Immature natural killer cell (primary cell): Measurements from ENCODE around the gene RHBDL3. TPM values are rescaled to one million over a fixed set of nuclear protein-coding genes. Genes with fewer than 3 reads are reported as not detected.
A peak's percentile ranks its signal among the peaks of the same experiment; 100 is the strongest.

Source experiments
- DNase-seq, 3 donors: peaks; one replicate each; pipeline ENCODE4 v3.0.0; 2022; ENCODE audit warnings: mixed read lengths in 1 of 3
- H3K27ac Mint-ChIP-seq, 6 donors: one replicate each; pipeline ENCODE4 v1.8.0; 2020; ENCODE audit warnings: mixed read lengths in 6 of 6, mild to moderate bottlenecking in 5 of 6, inconsistent platforms in 4 of 6, moderate library complexity in 3 of 6
- H3K27me3 Mint-ChIP-seq, 3 donors: one replicate each; pipeline ENCODE4 v1.8.0; 2020 to 2021; ENCODE audit warnings: low read depth in 3 of 3, mild to moderate bottlenecking in 3 of 3, mixed read lengths in 3 of 3, moderate library complexity in 3 of 3, inconsistent platforms in 1 of 3
- H3K36me3 Mint-ChIP-seq, 3 donors: one replicate each; pipeline ENCODE4 v1.8.0; 2020; ENCODE audit warnings: mixed read lengths in 3 of 3, inconsistent platforms in 2 of 3, mild to moderate bottlenecking in 2 of 3
- H3K4me1 Mint-ChIP-seq, 2 donors: one replicate each; pipeline ENCODE4 v1.8.0; 2020; ENCODE audit warnings: inconsistent platforms in 2 of 2, mild to moderate bottlenecking in 2 of 2, mixed read lengths in 2 of 2, moderate library complexity in 1 of 2
- H3K4me3 Mint-ChIP-seq, 5 donors: one replicate each; pipeline ENCODE4 v1.8.0; 2020; ENCODE audit warnings: mild to moderate bottlenecking in 5 of 5, mixed read lengths in 5 of 5, inconsistent platforms in 3 of 5, moderate library complexity in 3 of 5
- H3K9me3 Mint-ChIP-seq, 6 donors: one replicate each; pipeline ENCODE4 v1.8.0; 2020; ENCODE audit warnings: mild to moderate bottlenecking in 6 of 6, mixed read lengths in 6 of 6, inconsistent platforms in 4 of 6, moderate library complexity in 3 of 6
- polyA plus RNA-seq, 3 donors: library from polyadenylated mRNA; unstranded; fragments of 300-500 nt; fragmentation: Illumina TruSeq; gene quantifications; one replicate each; pipeline ENCODE4 v1.2.3, GENCODE V29; 2021

The RHBDL3 gene
- polyA plus RNA-seq, 3 donors from 2014 or later: not detected

DNA sequence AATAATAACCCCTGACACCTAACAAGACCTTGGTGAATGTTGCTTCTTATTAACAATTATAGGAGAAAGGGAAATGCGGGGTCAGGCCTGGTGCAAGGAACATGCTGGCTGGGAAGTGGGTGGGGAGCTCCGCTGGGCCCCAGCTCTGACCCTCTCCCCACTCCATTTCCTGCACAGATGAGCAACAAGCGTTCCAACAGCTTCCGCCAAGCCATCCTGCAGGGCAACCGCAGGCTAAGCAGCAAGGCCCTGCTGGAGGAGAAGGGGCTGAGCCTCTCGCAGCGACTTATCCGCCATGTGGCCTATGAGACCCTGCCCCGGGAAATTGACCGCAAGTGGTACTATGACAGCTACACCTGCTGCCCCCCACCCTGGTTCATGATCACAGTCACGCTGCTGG is 23.0 kb downstream of the RHBDL3 start:
- H3K36me3 Mint-ChIP-seq: peaks cover 0 to 4% (median 0%) of the 10 kb centered on the region in 3 donors
- H3K4me1 Mint-ChIP-seq: peaks cover 6 to 9% of the 10 kb centered on the region in 2 donors
- H3K4me3 Mint-ChIP-seq: no peak overlapping the region
- no peak for DNase-seq
- H3K27ac Mint-ChIP-seq: no peak overlapping the region
- H3K9me3 Mint-ChIP-seq: no peaks in the 10 kb centered on the region
- H3K27me3 Mint-ChIP-seq: peaks cover 3 to 9% (median 3%) of the 10 kb centered on the region in 3 donors

DNA sequence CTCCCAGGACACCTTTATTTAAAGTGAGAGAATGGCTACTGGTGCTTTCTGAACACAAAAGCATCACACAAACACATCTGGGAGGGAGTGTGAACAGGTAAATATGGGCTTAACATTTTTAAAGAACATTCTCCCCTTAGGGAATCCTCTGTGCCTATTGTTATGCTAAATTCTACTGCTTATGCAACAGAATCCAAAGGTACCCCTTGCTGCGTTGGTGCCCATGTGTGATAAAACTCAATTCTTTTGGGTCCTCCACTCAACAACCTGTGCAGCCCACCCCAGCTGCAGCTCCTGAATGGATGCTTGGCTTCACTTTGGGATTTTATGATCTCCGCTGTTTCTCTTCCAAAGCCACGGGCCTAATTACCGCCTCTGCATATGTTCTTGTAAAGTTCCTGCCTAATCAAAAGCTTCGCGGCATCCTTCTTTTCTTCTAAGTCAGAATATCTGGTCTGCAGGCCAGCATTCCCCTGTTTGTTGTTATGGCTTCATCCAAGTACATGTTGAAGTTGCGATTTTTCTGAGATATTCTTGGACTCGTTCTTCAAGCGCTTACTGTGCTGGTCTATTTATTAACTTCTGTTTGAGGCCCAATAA is 23.9 kb downstream of the RHBDL3 start:
- Mint-ChIP-seq H3K27me3 (peaks cover 1 to 9% (median 3%) of the 10 kb centered on the region in 3 donors), H3K9me3 (no peaks in the 10 kb centered on the region), H3K36me3 (peaks cover 0 to 4% (median 0%) of the 10 kb centered on the region in 3 donors), H3K27ac (no peak overlapping the region), H3K4me3 (no peak overlapping the region), H3K4me1 (peaks cover 6 to 9% of the 10 kb centered on the region in 2 donors)
- no peak for DNase-seq

DNA sequence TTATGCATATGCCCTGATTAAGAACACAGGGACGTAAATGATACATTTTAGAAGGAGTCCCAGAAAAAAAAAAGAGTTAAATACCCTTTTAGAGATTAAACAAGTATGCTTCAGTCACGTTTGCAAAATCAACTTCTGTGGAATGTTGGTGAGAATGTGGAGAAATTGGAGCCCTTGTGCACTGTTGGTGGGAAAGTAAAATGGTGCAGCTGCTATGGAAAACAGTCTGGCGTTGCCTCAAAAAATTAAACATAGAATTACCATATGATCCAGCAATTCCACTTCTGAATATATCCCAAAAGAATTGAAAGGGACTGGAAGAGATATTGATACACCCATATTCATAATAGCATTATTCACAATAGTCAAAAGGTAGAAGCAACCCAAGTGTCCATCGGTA is 26.5 kb downstream of the RHBDL3 start:
- Mint-ChIP-seq H3K9me3 (no peaks in the 10 kb centered on the region), H3K27ac (no peak overlapping the region), H3K27me3 (peaks cover 1 to 8% (median 3%) of the 10 kb centered on the region in 3 donors), H3K4me3 (no peak overlapping the region), H3K36me3 (peaks cover 0 to 4% (median 0%) of the 10 kb centered on the region in 3 donors), H3K4me1 (peaks cover 6 to 9% of the 10 kb centered on the region in 2 donors)
- DNase-seq: no peak

DNA sequence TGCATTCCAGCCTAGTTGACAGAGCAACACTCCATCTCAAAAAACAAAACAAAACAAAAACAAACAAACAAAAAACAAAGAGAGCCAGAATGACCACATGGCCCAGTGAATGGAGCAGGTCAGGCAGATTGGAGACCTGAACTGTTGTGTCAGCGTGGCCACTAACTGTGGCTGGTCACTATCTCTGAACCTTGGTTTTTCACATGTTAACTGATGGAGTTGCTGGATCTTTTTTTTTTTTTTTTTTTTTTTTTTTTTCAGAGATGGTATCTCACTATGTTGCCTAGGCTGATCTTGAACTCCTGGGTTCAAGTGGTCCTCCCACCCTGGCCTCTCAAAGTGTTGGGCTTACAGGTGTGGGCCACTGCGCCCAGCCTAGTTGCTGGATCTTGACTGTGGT is 31.8 kb downstream of the RHBDL3 start:
- no peak for DNase-seq
- no peak overlapping the region for H3K4me3 Mint-ChIP-seq
- no peaks in the 10 kb centered on the region for H3K9me3 Mint-ChIP-seq
- H3K4me1 Mint-ChIP-seq: no peaks in the 10 kb centered on the region
- no peak overlapping the region for H3K27ac Mint-ChIP-seq
- H3K36me3 Mint-ChIP-seq: no peaks in the 10 kb centered on the region
- peaks cover 0 to 4% (median 4%) of the 10 kb centered on the region in 3 donors for H3K27me3 Mint-ChIP-seq

DNA sequence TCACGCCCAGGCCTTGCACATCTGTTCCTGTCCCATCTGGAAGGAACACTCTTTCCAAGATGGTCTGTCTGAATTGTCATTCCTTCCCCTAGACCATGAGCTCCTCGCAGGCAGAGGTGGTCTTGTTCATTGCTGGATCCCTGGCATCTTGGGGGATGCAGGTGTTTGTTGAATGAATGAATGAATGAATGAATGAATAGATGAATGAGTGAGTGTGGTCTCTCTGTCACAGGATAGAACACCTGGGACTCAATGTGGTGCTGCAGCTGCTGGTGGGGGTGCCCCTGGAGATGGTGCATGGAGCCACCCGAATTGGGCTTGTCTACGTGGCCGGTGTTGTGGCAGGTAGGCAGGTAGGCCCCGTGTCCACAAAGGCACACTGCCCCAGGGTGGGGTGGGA is 32.2 kb downstream of the RHBDL3 start:
- peaks cover 0 to 4% (median 4%) of the 10 kb centered on the region in 3 donors for H3K27me3 Mint-ChIP-seq

DNA sequence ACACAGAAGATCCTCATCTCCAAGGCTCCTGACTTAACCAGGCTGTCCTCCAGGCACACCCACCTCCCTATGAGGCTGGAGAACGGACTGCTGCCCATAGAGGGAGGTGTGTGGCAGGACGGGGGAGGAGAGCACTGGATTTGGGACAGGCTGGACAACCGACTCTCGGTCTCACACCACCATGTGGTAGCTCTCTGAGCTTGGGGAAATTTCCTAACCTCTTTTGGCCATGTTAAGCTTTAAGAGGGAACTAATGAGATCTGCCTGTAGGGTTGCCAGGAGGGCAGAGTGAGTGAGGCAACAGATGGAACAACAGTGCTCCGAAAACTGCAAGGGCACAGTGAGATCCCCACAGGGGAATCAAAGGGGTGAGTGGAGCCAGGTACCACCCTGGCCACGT is 32.7 kb downstream of the RHBDL3 start:
- Mint-ChIP-seq H3K36me3 (no peaks in the 10 kb centered on the region), H3K4me1 (no peaks in the 10 kb centered on the region), H3K4me3 (no peak overlapping the region), H3K27me3 (peaks cover 0 to 4% (median 4%) of the 10 kb centered on the region in 3 donors), H3K27ac (no peak overlapping the region), H3K9me3 (no peaks in the 10 kb centered on the region)
- no peak for DNase-seq

More for the DNA sequence above, 32.2 kb downstream of the RHBDL3 start:
- Mint-ChIP-seq H3K36me3 (no peaks in the 10 kb centered on the region), H3K4me1 (no peaks in the 10 kb centered on the region), H3K4me3 (no peak overlapping the region), H3K9me3 (no peaks in the 10 kb centered on the region), H3K27ac (no peak overlapping the region)
- no peak for DNase-seq

DNA sequence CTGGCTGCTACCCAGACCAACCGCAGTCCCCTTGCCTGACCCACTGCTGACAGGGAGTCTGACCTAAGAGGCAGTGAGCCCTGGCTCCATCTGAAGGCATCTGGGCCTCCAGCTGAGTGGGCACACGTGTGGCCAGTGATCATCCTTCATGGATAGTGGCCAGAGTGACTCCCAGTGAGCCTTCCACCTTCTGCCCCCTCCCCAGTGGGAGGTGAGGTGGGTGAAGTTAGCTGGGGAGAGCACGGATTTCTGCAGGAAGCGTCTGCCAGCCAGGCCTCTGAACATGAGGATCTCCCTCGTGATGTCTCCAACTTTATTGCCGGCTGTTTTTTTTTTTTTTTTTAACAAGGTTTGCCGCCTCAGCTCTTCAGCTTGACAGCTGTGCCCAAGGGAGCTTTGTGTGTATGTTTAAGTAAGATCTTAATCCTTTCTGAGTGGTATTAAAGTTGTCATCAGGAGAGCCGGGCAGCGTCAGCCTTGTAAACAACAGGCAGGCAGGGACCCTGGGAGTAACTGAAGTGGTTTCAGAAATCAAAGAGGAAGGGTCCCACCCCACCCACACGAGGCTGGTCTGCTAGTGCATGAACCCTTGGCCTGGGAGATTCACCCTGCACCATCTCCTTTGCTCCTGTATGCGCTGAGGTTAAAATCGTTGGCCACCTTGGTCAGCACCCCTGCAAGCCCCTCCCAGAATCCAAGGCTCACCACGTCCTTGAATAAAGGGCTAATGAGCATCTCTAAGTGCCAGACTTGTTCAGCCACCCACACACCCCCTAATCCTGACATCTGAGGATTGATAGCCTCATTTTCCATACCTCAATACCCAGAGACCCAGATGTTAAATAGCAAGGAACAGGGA is 33.3 kb downstream of the RHBDL3 start:
- H3K36me3 Mint-ChIP-seq: no peaks in the 10 kb centered on the region
- peaks cover 0 to 5% (median 4%) of the 10 kb centered on the region in 3 donors for H3K27me3 Mint-ChIP-seq
- H3K9me3 Mint-ChIP-seq: no peaks in the 10 kb centered on the region
- no peak overlapping the region for H3K27ac Mint-ChIP-seq
- no peak overlapping the region for H3K4me3 Mint-ChIP-seq
- no peaks in the 10 kb centered on the region for H3K4me1 Mint-ChIP-seq
- DNase-seq: no peak

DNA sequence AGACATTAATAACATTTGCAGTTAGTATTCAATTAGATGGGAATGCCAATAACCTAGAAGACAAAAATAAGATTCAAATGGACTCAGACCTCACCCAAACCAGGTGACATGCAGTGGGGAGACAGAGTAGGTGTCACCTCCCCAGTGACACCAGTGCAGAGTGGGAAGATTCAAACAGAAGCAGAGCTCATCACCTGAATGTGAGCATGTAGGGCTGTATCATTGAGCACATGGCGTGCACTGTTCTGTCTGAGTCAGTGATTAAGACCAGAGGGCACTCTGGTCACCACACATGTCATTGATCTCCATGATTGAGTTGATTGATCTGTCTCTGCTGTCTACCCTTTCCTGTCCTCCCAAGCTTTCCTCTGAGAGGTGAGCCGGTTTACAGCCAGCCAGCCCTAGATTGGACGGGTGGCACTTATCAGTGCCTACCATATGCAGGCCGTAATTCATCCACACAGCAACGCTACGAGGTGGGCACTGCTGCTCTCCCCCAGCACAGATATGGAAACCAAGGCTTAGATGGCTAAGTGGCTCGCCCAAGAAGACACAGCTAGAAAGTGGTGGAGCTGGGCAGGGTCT is 34.0 kb downstream of the RHBDL3 start:
- Mint-ChIP-seq H3K27ac (no peak overlapping the region), H3K27me3 (peaks cover 0 to 5% (median 4%) of the 10 kb centered on the region in 3 donors), H3K9me3 (no peaks in the 10 kb centered on the region), H3K36me3 (no peaks in the 10 kb centered on the region), H3K4me1 (no peaks in the 10 kb centered on the region), H3K4me3 (no peak overlapping the region)
- no peak for DNase-seq

DNA sequence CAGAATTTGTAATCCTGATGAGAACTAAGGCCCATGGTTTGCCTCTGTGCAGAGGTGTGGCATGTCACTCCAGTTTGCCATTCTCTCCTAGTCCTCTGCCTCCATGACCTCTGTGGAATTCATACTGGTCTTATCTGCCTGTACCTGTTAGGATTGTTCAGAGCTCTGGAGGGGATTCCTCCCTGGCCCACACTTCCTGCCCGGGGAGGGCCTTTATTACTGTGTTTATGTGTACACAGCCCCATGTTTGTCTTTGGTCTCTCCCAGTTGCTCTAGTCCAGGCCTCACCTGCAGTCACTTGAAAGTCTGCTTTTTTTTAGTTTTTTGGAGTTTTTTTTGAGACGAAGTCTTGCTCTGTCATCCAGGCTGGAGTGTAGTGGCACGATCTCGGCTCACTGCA is 36.4 kb downstream of the RHBDL3 start:
- no peak overlapping the region for H3K27ac Mint-ChIP-seq
- H3K27me3 Mint-ChIP-seq: peaks cover 0 to 5% (median 3%) of the 10 kb centered on the region in 3 donors
- H3K36me3 Mint-ChIP-seq: no peaks in the 10 kb centered on the region
- no peaks in the 10 kb centered on the region for H3K4me1 Mint-ChIP-seq
- no peaks in the 10 kb centered on the region for H3K9me3 Mint-ChIP-seq
- DNase-seq: no peak
- no peak overlapping the region for H3K4me3 Mint-ChIP-seq

DNA sequence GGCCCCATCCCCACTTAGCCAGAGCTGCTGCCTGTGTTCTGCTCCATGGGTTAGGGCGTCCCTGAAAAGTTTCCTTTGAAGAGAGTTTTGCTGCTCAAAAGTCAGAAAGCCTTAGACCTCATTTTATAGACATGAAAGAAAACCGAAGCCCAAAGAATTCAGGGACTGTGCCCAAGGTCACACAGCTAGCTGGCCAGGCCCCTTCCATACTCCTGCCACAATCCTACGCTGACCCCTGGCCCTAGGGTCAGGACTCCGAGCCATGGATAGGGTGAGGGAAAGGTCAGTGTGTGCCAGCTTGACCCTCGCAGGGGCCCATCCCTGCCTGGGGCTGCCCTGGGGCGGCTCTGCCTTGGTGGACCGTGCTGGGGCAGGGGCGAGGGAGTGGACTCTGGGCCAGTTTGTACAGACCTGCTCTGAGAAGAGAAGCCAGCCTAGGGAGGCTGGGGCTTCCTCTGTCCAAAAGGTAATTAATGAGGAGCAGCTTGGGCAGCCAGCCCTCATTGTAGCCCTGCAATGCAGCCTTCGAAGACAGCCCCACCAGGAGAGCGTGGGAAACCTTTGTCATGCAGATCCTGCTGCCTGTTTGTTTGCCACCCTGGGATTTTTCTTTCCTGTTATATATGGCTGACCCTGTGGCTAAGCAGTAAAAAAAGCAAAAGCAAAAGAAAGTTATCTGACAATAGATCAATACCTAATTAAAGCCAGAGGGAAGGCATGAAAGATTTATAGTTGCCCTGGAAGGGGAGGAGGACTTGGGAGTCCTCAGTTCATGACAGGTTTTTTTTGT is 37.4 kb downstream of the RHBDL3 start:
- Mint-ChIP-seq H3K27ac (peak overlapping the region in 1 of 6 donors; percentile 25), H3K9me3 (no peaks in the 10 kb centered on the region), H3K27me3 (peaks cover 2 to 5% (median 3%) of the 10 kb centered on the region in 3 donors), H3K4me1 (no peaks in the 10 kb centered on the region), H3K4me3 (no peak overlapping the region), H3K36me3 (no peaks in the 10 kb centered on the region)
- DNase-seq: no peak

DNA sequence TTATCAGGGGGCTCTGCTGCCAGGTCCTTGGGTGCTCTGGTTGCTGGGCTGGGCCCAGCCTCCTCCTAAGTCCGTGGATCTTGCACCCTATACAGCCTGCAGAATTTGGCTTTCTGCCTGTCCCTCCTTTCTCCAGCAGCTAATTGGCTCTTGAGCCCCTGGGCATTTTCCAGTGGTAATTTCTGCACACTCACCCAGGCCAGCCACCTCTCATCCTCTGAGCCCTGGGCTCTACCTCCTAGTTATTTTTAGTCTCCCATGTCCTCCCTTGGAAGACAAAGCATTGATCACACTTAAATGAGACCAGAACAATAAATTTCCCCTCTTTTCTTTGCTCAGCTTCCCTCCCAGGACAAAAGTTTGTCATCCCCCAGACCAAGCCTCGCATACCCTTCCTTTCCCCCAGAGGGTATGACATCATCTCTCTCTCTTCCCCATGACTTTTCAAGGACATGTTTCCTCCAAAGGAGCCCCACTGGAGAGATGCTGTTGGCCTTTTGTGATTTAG is 38.2 kb downstream of the RHBDL3 start:
- no peak for DNase-seq
- peaks cover 2 to 5% (median 3%) of the 10 kb centered on the region in 3 donors for H3K27me3 Mint-ChIP-seq
- H3K4me1 Mint-ChIP-seq: no peaks in the 10 kb centered on the region
- no peak overlapping the region for H3K4me3 Mint-ChIP-seq
- H3K27ac Mint-ChIP-seq: peak overlapping the region in 1 of 6 donors; percentile 4
- no peaks in the 10 kb centered on the region for H3K9me3 Mint-ChIP-seq
- H3K36me3 Mint-ChIP-seq: no peaks in the 10 kb centered on the region

DNA sequence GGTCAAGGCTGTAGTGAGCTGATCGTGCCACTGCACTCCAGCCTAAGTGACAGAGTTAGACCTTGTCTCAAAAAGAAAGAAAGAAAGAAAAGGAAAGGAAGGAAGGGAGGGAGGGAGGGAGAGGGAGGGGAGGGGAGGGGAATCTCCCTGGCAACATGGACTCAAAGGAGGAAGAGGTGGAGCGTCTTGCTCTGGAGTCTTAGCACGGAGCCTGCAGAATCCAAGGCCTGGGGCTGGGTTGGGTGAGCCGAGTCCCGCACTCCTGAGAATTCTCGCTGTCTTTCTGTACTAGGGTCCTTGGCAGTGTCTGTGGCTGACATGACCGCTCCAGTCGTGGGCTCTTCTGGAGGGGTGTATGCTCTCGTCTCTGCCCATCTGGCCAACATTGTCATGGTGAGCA is 39.4 kb downstream of the RHBDL3 start:
- Mint-ChIP-seq H3K27ac (no peak overlapping the region), H3K4me1 (no peaks in the 10 kb centered on the region)

DNA sequence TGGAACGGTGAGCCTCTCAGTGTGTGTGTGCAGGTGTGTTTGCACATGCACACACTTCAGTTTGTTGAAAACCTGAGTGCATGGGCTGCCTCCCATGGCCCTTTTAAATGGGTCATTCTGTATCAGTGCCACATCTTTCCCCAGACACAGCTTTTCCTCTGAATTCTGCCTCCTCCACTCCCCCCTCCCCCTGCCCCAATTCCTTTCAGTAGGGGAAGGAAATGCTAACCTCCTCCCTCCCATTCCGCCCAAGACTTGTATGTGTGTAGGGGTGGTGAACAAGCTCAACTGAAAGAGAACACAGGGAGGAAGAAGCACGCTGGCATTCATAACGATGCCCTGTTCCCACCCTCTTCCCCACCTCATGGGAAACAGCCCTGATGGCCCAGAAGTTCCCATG is 42.0 kb downstream of the RHBDL3 start:
- peak overlapping the region in 1 of 6 donors; percentile 17 for H3K27ac Mint-ChIP-seq
- H3K4me1 Mint-ChIP-seq: no peaks in the 10 kb centered on the region
- peaks cover 0 to 3% (median 2%) of the 10 kb centered on the region in 3 donors for H3K27me3 Mint-ChIP-seq
- H3K9me3 Mint-ChIP-seq: no peaks in the 10 kb centered on the region
- DNase-seq: no peak
- no peaks in the 10 kb centered on the region for H3K36me3 Mint-ChIP-seq
- H3K4me3 Mint-ChIP-seq: no peak overlapping the region

More for the DNA sequence above, 39.4 kb downstream of the RHBDL3 start:
- H3K4me3 Mint-ChIP-seq: no peak overlapping the region
- no peaks in the 10 kb centered on the region for H3K36me3 Mint-ChIP-seq
- peaks cover 2 to 5% (median 3%) of the 10 kb centered on the region in 3 donors for H3K27me3 Mint-ChIP-seq
- no peak for DNase-seq
- no peaks in the 10 kb centered on the region for H3K9me3 Mint-ChIP-seq
